SW480 (cell line): ENCODE data around the gene OR5B3.
"Not testable (repeated sequence)": the region's sequence is repeated elsewhere in the genome, so short reads cannot be mapped to it uniquely, and the experiment has no call there.

Source experiments
- DNase-seq: peaks from one replicate; pipeline ENCODE4 v3.0.0-alpha.2; 2016; ENCODE audit warnings: low spot score

The OR5B3 gene

DNA sequence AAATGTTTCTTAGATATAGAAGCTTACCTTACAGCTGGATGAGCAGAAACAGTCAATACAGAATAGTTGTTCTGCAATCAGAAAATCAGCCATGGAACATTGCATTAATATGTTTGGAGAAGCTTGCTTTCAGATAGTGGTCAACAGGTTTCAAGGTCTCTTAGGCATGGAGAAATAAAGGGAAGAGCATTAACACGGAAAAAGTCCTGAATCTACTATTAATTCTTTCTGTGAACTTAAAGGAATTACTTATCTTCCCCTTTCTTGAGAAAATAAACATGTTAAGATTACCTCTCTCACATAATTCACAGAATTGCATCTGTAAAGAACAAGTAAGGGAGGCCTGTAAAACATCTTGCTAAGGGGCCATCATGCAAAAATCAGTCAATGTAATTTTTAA, at the start of gene OR5B3:
Gene OR5B3 (minus strand): TSS at position 101 of the 400 bp plus-strand sequence. CDS start 3,465 bp downstream, outside the sequence.
- DNase-seq, result no peak

DNA sequence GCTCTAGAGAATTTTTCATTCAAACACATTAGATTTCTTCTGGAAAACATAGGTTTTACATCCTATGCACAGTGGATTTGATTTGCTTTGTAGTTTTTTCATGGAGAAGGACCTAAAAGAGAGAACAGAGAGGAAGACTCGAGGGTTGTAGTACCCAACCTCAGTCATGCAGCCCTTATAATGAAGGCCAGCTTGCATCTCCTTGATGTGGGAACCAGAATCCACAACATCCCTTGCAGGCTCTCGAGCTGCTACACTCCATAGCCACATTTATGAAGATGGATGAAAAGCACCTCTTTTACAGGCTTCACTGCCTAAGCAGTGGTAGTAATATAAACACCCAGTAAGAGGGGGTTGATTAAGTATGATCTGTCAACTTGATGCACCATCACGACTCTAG, 44.9 kb upstream of the OR5B3 start:
- DNase-seq, result peak; percentile 56

DNA sequence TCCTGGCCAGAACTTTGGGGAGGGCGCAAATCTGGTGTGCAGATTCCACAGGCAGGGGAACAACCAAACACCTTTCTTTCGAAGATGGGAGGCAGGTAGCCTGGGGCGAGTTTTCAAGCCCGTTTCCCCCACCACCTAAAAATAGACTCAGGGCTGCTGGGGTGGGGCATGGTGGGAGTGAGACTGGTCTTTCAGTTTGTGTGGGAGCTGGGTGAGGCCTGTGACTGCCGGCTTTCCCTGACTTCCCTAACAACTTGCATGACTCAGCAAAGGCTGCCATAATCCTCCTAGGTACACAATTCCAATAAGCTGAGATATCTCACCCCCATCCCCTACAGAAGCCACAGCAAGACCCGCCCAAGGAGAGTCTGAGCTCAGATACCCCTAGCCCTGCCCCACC, 39.6 kb upstream of the OR5B3 start:
- DNase-seq, result no peak

DNA sequence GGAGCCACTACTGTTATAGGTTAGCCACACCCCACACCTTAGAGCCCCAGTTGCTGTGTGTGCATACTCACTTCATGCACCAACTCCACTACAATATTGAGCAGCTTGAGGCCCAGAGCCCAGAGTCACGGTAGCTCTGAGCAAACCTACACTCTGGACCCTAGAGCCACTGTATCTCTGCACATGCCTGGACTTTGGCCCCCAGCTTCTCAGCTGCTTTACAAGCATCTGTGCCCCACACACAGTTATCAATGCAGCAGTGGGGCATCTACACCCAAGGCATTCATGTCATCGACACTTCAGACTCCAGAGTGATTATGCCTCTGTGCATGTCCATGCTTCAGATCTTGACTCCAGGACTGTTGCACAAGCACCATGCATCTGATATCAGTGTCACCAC, 37.6 kb upstream of the OR5B3 start:
- no peak for DNase-seq

DNA sequence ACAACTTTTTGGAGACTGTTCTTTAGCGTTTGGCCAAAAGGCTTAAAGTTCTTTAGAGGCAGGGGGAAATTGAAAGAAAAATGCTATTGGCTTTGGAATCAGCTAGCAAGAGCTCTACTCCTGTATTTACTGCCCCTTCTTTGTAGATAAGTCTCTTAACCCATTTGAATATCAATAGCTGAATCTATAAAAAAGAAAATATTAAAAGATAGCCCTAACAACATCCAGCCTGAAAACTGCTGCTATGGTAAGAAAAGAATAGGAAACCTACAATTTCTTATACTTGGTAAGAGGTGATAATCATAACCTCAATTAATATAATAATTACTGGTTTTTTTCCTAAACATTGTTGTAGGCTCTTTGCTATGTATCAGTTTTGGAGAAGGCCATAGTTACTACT, 35.5 kb upstream of the OR5B3 start, which contains the start of gene OR5B12:
Gene OR5B12 (minus strand): TSS at position 101 of the 400 bp plus-strand sequence. CDS start 2,085 bp downstream, outside the sequence.
- DNase-seq, result no peak

DNA sequence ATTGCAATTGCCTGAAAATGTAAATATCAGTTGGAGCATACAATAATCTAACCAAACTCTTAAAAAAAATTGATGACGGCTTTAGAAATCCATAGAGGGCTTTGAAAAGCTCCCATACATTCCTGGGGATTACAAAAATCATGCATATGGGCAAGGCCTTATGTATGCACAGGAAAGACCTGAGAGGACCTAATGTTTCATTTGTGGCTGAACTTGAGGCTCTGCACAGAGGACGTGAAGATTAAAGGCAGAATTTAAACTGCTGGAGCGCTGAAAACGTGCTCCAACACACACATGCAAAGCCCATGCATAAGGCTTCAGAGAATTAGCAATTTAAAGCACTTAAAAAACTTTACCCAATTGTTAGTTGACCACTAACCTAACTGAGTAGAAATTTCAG, 31.8 kb upstream of the OR5B3 start:
- DNase-seq, result no peak

DNA sequence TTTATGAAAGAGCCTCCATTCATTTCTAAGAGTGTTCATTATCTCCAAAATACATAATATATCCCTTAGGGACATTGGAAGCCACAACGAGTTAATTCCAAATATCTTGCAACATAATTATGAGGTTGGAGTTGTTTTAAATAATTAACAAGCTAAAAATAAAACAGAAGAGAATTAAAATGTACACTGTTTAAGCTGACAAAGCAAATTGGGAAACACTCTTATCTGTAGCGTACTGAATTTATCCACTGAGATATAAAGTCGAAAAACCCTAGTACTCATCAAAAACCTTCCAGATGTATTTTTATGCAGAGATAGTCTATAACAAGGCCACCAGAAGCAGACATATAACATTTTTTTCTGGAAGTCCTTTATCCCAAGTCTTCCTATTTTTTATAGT, 27.5 kb upstream of the OR5B3 start:
- no peak for DNase-seq

DNA sequence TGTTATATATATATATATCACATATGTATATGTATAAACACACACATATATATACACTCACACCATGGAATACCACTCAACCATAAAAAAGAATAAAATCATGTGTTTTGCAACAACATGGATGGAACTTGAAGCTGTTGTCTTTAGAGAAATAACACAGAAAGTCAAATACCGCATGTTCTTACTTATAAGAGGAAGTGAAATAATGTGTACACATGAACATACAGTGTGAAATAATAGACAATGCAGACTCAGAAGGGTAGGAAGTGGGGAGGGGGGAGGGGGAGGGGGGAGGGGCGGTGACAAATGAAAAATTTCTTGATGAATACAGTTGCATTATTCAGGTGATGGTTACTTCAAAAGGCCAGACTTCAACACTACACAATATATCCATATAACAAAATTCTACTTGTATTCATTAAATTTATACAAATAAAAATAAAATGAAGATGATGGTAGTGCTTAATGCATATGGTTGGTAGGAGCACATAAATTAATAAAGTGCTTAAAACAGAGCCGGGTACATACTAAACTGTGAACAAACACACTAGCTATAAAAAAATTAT, 27.0 kb upstream of the OR5B3 start:
- no peak for DNase-seq

DNA sequence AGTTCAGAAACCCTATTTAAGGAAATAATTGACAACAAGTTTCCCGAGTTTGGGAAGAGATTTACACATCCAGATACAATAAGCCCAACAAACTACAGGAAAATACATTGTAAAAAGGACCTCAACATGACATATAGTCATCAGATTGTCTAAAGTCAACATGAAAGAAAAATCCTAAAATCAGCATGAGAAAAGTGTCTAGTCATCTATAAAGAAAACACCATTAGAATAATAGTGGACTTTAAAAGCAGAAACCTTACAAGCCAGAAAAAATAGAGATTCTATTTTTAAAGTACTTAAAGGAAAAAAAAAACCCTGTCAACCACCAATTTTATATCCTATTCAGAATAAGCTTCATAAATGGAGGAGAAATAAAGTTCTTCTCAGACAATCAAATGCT, 22.6 kb upstream of the OR5B3 start:
- DNase-seq, result no peak

DNA sequence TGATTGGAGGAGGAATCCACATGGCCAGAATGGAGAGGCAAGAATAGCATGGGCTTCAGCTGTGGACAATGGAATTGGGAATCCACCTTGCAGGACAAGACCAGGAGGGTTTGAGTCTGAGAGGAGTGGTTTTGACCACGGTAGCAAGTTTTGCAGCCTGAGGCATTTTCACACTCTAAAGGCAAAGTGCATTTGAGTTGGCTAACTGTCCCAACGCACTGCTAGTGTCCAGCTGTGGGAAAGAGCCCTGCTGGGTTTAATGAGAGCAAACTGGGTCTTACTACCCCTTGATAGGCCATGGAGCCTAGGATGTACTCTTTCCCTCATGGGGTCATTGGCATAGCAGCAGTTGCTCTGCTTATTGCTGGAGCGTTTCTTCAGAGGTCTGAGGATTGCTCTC, 21.3 kb upstream of the OR5B3 start, which contains the start of gene OR5B2:
Gene OR5B2 (minus strand): TSS at position 101 of the 400 bp plus-strand sequence. CDS start 4,860 bp downstream, outside the sequence.
- no peak for DNase-seq

DNA sequence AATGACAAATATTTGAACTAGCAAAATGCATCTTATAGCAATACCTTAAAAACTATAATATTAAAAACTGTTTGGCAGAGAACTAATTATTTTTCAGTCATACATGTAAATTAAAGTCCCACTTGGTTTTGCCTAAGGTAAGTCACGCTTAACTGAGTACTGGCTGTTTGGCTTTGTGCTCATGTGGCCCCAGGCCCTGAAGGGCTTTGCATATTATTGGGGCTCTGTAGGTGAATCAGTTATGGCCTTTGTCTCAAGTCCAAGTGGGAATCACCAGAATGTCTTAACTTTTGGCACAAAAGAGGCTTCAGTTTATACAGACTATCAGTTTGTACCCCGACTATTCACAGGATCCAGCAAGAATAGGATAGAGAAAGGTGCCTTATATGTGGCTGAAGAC, 7.1 kb downstream of the OR5B3 start:
- DNase-seq, result not testable (repeated sequence)

DNA sequence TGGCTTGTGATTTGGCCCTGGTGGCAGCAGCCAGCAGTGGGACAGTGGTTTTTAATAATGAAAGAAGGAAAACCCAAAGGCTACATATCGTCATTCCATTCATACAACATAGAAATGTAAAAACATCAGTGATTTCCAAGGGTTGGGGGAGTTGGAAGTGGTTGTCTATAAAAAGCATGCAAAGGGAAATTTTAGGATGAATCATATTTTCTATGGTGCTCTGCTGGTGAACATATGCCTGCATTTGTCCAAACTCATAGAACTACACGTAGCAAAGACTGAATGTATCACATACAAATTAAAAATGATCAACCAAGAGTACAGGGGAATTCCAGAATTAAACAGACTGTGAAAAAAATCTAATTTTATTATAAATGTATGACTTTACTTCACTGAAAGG, 11.1 kb downstream of the OR5B3 start:
- DNase-seq, result no peak

DNA sequence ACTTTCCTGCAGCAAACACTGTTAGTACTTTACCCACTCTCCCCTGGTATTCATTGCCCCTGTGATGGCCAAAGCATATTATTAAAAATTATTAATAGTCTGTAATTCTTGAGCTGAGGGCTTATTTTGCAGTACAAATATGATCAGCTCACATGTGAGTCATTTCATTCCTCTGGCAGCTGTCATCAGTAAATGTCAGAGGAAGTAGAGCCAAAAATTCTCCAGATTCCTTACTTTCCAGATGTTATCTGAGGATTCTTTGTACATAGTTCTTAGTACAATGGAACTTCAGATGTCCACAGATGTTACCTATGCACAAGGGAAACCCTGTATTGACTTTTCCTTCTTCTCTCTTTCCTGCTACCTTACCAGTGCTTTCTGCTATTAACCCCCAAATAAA, 12.5 kb downstream of the OR5B3 start:
- peak; percentile 10 for DNase-seq

DNA sequence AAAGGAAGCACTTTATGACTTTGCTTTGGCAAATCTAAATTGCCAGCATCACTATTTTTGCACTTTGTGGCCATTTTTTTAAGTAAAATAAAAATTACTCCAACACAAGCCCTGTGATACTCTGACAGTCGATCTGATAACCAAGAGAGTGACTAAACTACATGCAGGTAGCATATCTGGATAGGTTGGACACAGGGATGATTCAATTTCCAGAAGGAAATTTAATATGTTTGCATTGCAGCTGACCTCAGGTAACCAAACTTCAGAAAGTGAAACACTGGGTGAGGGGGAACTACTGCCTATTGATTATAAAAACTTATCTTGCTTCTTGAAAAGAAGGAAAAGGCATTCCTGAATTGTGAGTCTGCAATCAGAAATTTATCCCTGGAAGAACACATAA, 13.9 kb downstream of the OR5B3 start:
- no peak for DNase-seq

DNA sequence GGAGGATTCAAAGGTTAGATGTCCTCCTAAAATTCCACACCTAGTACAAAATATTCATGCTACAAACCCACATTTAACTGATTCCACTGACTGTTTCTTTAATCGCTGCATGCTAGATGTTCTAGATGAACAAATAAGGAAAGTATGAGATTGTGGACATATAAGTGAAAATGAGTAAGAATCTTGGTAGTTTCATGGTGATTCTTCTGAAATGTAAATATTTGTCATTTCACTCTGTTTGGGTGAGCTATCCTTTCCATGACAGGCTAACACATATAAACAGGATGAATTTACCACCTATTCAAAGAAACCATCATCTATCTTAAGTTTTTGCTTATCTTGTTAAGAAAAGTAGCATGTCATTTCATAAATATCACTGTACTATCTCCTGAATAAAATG, 14.8 kb downstream of the OR5B3 start:
- no peak for DNase-seq

DNA sequence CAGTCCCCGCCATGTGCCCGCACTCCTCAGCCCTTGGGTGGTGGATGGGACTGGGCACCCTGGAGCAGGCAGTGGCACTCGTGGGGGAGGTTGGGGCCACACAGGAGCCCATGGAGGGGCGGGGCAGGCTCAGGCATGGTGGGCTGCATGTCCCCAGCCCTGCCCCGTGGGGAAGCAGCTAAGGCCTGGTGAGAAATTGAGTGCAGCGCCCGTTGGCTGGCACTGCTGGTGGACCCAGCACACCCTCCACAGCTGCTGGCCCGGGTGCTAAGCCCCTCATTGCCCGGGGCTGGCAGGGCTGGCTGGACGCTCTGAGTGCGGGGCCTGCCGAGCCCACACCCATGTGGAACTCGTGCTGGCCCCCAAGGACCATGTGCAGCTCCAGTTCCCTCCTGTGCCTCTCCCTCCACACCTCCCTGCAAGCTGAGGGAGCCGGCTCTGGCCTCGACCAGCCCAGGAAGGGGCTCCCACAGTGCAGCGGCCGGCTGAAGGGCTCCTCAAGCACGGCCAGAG, 16.1 kb downstream of the OR5B3 start:
- no peak for DNase-seq

DNA sequence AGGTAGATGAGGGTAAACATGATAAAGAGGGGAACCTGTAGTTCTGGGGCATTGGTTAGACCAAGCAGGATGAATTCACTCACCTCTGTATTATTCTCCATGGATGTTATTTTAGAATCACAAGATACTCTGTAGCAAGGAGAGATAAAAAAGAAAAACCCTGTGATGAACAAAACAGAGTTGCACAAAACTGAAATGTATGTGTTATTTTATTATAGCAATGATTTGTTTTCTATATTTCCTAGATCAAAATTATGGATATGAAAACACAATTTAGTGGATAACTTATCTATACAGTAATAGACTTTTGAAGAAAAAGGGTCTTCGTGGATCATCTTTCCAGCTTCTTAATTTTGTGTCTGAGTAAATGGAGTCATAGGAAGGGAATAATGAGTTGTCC, 47.7 kb downstream of the OR5B3 start, which contains the start of gene OR5B17:
Gene OR5B17 (minus strand): TSS at position 101 of the 400 bp plus-strand sequence. CDS start 0 bp downstream, at position 101.
- DNase-seq, result no peak

DNA sequence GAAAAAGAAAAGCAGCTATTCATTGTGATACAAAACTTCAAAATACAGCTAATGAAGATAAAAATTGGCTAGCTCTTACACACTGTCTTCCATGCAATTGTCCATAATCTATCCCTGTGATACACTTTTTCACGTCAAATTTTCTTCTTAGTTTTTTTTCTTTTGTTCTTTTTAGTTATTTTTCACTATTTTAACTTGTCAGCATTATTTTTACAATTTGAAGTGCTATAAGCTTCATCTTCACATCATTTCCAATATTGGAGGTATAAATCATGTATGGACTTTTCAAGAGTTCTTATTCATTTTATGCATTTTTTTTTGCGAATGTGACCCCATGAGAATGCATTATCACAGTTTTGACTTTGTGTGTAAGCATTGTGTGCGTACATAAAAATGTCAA, 51.9 kb downstream of the OR5B3 start:
- no peak for DNase-seq
